Right lobe of liver (tissue), 4 donors: ENCODE data around the gene PELI2.

Experiments used
- POLR2A ChIP-seq: fragments of 450-650 bp; IDR thresholded peaks from one replicate; pipeline ENCODE4 v1.6.1; 2017; ENCODE audit warnings: antibody characterized with exemption, mild to moderate bottlenecking
- TF ChIP-seq, protein P1 (sequence below), 4 donors: fragments of 200-600 bp in 3 of 4; fragments of 450-650 bp in 1 of 4; IDR thresholded peaks; one replicate each; pipeline versions ENCODE4 v1.5.1 to v1.8.0; 2016 to 2022; ENCODE audit warnings: antibody characterized with exemption in 4 of 4, mild to moderate bottlenecking in 2 of 4
- donor health status: DM: no; HTN: no; CAD: no.
- donor health status: DM: no; HTN: no; CAD: no.
- donor health status: DM: no; HTN: yes; CAD: no.

DNA sequence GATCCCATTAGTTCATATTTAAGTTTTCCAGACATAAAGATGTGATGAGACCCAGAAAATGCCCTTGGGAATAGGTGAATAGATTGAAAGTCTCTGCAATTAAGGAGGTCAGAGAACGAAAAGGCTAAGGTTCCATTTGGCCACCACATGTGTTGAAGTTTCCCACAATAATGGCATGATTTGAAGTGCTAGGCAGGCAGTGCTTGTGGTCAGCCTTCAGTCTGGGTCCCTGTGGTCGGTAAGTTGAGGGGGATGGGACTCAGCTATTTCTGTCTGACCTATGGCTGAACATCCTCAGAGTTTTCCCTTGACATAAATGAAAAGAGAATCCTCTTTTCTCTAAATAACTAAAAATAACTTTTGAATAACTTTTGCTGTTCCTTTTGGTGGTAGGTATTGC is 92.4 kb downstream of the PELI2 start:
- TF ChIP-seq, protein P1, sequence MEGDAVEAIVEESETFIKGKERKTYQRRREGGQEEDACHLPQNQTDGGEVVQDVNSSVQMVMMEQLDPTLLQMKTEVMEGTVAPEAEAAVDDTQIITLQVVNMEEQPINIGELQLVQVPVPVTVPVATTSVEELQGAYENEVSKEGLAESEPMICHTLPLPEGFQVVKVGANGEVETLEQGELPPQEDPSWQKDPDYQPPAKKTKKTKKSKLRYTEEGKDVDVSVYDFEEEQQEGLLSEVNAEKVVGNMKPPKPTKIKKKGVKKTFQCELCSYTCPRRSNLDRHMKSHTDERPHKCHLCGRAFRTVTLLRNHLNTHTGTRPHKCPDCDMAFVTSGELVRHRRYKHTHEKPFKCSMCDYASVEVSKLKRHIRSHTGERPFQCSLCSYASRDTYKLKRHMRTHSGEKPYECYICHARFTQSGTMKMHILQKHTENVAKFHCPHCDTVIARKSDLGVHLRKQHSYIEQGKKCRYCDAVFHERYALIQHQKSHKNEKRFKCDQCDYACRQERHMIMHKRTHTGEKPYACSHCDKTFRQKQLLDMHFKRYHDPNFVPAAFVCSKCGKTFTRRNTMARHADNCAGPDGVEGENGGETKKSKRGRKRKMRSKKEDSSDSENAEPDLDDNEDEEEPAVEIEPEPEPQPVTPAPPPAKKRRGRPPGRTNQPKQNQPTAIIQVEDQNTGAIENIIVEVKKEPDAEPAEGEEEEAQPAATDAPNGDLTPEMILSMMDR (IDR thresholded peaks at IDR 0.05), result no peak
- TF ChIP-seq POLR2A, result no peak
